IMR-90 (cell line): Measurements from ENCODE around the gene MAP3K19.

Source experiments
- BHLHE40 ChIP-seq: fragments of 150-350 bp; IDR thresholded peaks from 2 replicates; pipeline ENCODE4 v1.6.1; 2016; ENCODE audit warnings: mild to moderate bottlenecking, low read depth, low read length
- CTCF ChIP-seq: conservative IDR thresholded peaks from 2 replicates; pipeline ENCODE4 v1.5.1; 2012; ENCODE audit warnings: mild to moderate bottlenecking, low read depth, low read length, improper control_type of control experiment
- ELK1 ChIP-seq: fragments of 150-350 bp; IDR thresholded peaks from 2 replicates; pipeline ENCODE4 v1.6.1; 2016; ENCODE audit warnings: low read depth, mild to moderate bottlenecking, low read length, moderate library complexity, borderline replicate concordance
- MAFK ChIP-seq: IDR thresholded peaks from 2 replicates; pipeline ENCODE4 v1.6.1; 2012; ENCODE audit warnings: low read depth, low read length, improper control_type of control experiment
- NFE2L2 ChIP-seq: fragments of 150-350 bp; IDR thresholded peaks from 2 replicates; pipeline ENCODE4 v1.6.1; 2016; ENCODE audit warnings: low read depth, mild to moderate bottlenecking, low read length
- POLR2A ChIP-seq: IDR thresholded peaks from 2 replicates; pipeline ENCODE4 v1.6.1; 2012; ENCODE audit warnings: mild to moderate bottlenecking, low read depth, low read length
- RCOR1 ChIP-seq: IDR thresholded peaks from 2 replicates; pipeline ENCODE4 v1.6.1; 2012; ENCODE audit warnings: mild to moderate bottlenecking, low read length, improper control_type of control experiment; ENCODE audit not compliant: insufficient replicate concordance
- RFX5 ChIP-seq: IDR thresholded peaks from 2 replicates; pipeline ENCODE4 v1.8.0; 2012; ENCODE audit warnings: low read depth, mild to moderate bottlenecking, low read length, moderate library complexity

- TF ChIP-seq POLR2A (no peak), NFE2L2 (no peak), RCOR1 (no peak), CTCF (no peak), BHLHE40 (no peak), MAFK (no peak), RFX5 (no peak), ELK1 (no peak)
These were observed 66.6 kb downstream of the MAP3K19 start for GRCh38 chr2:134980639-134981038.
